AG04449 (cell line): ENCODE results near the gene DNAJC22.

Experiments
- CTCF ChIA-PET: fragments of 350-600 bp; formaldehyde crosslinking; extraction: SDS; loops from one replicate; lab custom pipeline; 2021; ENCODE audit warnings: antibody characterized with exemption; lab: Yijun Ruan, JAX
- POLR2A ChIA-PET: fragments of 400-600, 350-600 bp; formaldehyde crosslinking; extraction: SDS; loops from one replicate; lab custom pipeline; 2020; ENCODE audit warnings: antibody characterized with exemption, inconsistent platforms; lab: Yijun Ruan, JAX
- DNase-seq: peaks from one replicate; pipeline ENCODE4 v3.0.0-alpha.2; 2010; ENCODE audit warnings: low read depth, low spot score
- H3K4me3 ChIP-seq: 2 replicates; pipeline ENCODE4 v1.5.1; 2011; ENCODE audit warnings: low read depth, mild to moderate bottlenecking, control low read depth, low read length
- TF ChIP-seq, protein P1 (sequence below): IDR thresholded peaks from one replicate; pipeline ENCODE4 v1.5.1; 2011; ENCODE audit warnings: mild to moderate bottlenecking, moderate library complexity, low read length, control low read depth, inconsistent platforms; ENCODE audit not compliant: insufficient read depth; ENCODE audit errors: missing control alignments

The DNAJC22 gene

DNA sequence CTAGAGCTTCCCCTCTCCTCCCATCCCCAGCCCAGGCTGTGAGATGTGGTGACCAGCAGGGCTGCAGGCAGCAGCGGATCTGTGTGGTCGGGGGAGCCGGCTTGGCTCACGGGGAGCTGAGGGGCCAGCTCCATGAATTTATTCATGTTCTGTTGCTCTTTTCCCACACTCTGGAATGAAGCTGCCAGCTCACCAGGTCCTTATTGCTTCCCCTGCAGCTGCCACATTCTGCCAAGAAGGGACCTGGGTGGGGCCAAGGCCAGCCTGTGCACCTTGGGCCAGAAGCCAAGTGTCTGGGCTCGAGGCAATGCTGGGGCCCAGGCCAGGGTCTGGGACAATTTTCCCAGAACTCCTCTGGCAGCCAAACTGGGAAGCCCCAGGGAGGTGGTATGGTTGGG lies 7.2 kb upstream of the DNAJC22 start:
- POLR2A ChIA-PET = no interaction called here
- no peak for DNase-seq

DNA sequence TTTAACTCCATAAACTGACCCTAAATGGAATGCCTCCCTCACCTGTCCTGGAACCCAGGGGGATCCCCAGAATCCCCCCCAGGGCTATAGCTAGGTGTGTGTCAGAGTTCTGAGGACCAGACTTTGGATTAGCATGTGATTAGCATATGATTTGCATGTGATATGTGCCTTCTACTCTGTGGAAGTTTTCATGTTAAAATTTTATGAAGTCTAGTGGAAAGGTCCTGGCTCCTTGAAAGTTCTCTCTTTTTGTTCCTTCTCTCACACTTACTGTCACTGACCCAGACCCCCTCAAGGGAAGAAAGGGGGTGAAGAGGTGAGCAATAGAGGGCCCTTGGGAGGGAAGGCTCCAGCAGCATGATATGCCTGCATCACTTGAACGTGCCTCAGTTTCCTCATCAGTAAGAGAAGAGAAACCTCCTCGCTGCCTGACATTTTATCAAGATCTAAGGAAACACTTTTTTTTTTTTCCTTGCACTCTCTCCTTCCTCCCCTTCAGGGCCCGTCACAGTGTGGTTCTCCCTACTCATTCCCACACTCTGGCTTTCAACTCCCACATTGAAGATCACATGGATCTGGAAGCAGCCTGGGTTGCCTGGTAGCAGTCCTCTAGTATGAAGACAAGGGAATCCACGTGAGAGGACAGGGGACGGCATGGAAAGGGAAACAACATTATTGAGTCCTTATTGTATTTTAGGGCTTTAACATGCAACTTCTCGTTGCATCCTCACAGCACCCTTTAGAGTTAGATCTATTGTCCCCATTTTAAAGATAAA lies 6.4 kb upstream of the DNAJC22 start:
- DNase-seq = no peak
- TF ChIP-seq, protein P1, sequence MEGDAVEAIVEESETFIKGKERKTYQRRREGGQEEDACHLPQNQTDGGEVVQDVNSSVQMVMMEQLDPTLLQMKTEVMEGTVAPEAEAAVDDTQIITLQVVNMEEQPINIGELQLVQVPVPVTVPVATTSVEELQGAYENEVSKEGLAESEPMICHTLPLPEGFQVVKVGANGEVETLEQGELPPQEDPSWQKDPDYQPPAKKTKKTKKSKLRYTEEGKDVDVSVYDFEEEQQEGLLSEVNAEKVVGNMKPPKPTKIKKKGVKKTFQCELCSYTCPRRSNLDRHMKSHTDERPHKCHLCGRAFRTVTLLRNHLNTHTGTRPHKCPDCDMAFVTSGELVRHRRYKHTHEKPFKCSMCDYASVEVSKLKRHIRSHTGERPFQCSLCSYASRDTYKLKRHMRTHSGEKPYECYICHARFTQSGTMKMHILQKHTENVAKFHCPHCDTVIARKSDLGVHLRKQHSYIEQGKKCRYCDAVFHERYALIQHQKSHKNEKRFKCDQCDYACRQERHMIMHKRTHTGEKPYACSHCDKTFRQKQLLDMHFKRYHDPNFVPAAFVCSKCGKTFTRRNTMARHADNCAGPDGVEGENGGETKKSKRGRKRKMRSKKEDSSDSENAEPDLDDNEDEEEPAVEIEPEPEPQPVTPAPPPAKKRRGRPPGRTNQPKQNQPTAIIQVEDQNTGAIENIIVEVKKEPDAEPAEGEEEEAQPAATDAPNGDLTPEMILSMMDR = no peak
- CTCF ChIA-PET = interaction anchor here (1.2 to 12.8 kb wide), 7 partner anchors 8 to 242 kb away, joined by 3 to 424 read pairs (median 51); partner anchors contain the start of genes DNAJC22, PRPH and TROAP
- POLR2A ChIA-PET = no interaction called here
- no peak overlapping the region for H3K4me3 ChIP-seq

More for the DNA sequence above, 7.2 kb upstream of the DNAJC22 start:
- no peak overlapping the region for H3K4me3 ChIP-seq
- TF ChIP-seq, protein P1 = no peak
- CTCF ChIA-PET = interaction anchor here (0.9 to 12.8 kb wide), 5 partner anchors 14 to 175 kb away, joined by 3 to 424 read pairs (median 32); partner anchors contain the start of genes DNAJC22 and TROAP

DNA sequence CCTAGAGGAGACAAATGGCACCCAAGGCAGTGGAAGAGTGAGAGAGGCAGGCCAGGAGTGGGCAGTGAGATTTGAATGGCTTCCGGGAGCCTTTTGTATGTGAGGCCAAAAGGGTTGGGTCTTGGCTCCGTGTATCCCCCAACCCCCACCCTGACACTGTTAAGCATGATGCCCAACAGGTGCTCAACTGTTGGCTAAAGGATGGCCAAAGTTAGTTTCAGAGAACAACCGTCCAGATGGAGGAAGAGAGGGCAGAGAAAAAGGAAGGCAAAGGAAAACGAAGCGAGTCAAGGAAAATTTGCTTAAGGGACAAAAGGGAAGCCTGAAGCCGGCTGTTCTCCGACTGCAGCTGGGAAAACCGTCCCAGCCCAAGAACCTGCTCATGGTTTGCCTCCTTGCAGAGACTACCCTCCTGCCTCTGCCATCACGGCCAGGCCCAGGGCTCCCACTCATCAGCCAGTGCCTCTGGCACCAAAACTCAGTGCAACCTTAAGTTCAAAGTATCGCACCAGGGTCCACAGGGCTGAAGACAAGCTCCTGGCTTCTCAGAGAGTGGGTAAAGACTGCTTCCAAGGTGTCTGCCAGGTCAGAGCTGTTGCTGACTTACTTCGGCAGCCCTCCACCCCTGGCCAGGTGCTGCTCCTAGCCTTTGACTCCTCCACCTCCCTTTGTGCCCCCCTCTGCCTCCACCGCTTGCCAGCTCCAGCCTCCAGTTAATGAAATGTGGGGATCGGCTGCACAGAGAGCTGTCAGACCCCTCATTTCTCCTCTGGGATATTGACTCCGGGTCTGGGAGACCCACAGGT lies 5.5 kb upstream of the DNAJC22 start:
- no peak for DNase-seq
- ChIA-PET CTCF (interaction anchor here (0.6 to 3.9 kb wide), 37 partner anchors 9 to 382 kb away, joined by 3 to 111 read pairs (median 6); partner anchors contain the start of genes PRPH, SPATS2 and TROAP), POLR2A (interaction anchor here (1.0 to 1.3 kb wide), 2 partner anchors 19 to 26 kb away, joined by 4 read pairs; partner anchors contain the start of gene SPATS2)
- no peak overlapping the region for H3K4me3 ChIP-seq
- TF ChIP-seq, protein P1 = no peak

DNA sequence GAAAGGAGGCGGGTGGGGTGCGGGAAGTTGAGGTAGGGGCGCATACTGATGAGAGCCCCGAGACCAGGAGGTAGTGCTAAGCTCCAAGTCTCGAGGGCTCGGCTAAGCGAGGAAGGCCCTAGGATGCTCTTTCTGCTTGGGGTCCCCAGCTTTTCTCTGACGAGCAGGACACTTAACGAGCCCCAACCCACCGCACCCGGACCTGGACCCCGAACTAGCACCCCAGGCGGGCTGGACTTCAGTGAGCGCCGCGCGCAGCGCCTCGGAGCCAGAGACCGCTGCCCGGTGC lies 5.0 kb upstream of the DNAJC22 start:
- CTCF ChIA-PET = interaction anchor here (0.5 to 3.9 kb wide), 42 partner anchors 10 to 381 kb away, joined by 3 to 111 read pairs (median 6); partner anchors contain the start of genes PRPH, SPATS2 and TROAP
- H3K4me3 ChIP-seq = peak overlapping the region; percentile 45; the same call in 1 of the 2 replicates
- POLR2A ChIA-PET = interaction anchor here (1.0 to 1.3 kb wide), 2 partner anchors 20 to 25 kb away, joined by 4 read pairs; partner anchors contain the start of gene SPATS2
- TF ChIP-seq, protein P1 = no peak
- no peak for DNase-seq

DNA sequence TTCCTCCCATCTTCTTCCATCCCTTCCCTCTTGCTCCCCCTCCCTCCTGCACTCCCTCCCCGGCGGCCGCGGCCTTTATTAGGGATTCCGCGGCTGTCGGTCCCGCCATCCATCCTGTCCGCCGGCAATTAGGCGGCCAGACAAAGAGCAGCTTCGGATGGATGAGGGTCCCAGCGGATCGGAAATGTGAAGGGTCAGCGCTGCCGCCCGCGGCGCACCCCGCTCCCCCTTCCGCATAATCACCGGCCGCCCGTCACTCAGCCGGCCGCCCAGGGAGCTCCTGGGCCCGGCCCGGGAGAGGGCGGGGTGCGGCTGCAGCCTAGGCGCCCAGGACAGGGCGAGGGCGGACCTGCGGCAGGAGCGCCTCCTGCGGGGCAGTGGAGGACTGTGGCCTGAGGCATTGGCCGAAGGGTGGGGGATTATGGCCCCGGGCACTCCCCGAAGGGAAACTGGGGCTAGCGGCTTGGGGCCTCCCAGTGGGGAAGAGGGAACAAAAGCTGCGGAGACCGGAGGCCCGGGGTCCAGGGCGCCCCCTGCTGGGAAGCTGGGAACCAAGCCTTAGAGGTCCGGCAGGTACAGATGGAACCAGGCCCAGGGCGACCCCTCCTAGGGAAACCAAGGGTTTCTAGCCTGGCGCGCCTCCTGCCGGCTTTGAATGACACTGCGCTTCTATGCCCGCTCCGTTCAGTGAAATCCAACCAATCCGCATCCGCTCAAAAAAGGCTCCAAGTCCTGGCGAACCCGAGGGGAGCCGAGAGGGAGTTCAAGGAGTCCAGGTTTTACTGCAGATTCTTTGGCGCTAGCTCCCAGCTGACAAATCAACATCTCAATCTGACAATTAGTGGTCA lies 4.4 kb upstream of the DNAJC22 start:
- CTCF ChIA-PET = interaction anchor here (0.5 to 3.9 kb wide), 56 partner anchors 10 to 381 kb away, joined by 3 to 111 read pairs (median 4); partner anchors contain the start of genes PRPH, SPATS2 and TROAP
- POLR2A ChIA-PET = interaction anchor here (0.6 to 1.3 kb wide), 3 partner anchors 20 to 34 kb away, joined by 4 read pairs; partner anchors contain the start of gene SPATS2
- DNase-seq = no peak
- TF ChIP-seq, protein P1 = peak; percentile 67
- H3K4me3 ChIP-seq = peak overlapping the region; percentile 45
